ENCODE measurements around the gene RASA1.
"Not testable (repeated sequence)": the region's sequence is repeated elsewhere in the genome, so short reads cannot be mapped to it uniquely, and the experiment has no call there.

The RASA1 gene

GRCh38 chr5:87303324-87303723, 35.6 kb downstream of the RASA1 start:
- no peak for DNase-seq (ENCODE audit: low spot score)
- Histone ChIP-seq H2BK120ac (ENCODE audit: low read depth, low read length) (no peak overlapping the region), H3K9ac (ENCODE audit: low read depth, low read length, poor library complexity) (no peak overlapping the region), H2AK5ac (ENCODE audit: low read depth, low read length) (no peak overlapping the region), H3K4me2 (ENCODE audit: insufficient read depth, low read length, poor library complexity, severe bottlenecking) (no peak overlapping the region), H3K23ac (ENCODE audit: low read depth, low read length, poor library complexity) (no peak overlapping the region), H2BK5ac (ENCODE audit: low read length) (no peak overlapping the region), H3K79me1 (ENCODE audit: low read depth, low read length) (no peaks in the 10 kb centered on the region), H3K14ac (ENCODE audit: low read length) (no peak overlapping the region), H2BK12ac (ENCODE audit: low read length) (no peak overlapping the region), H3K27ac (replicated peaks; ENCODE audit: low read length) (no peak overlapping the region), H4K91ac (ENCODE audit: low read depth, low read length, poor library complexity) (no peak overlapping the region), H3K36me3 (replicated peaks in 1 of 2; ENCODE audit: control insufficient read depth in 2 of 2, insufficient read depth in 2 of 2, low read length in 2 of 2) (peaks cover 8 to 34% of the 10 kb centered on the region in 2 donors), H3K4me1 (ENCODE audit: control insufficient read depth in 2 of 2, insufficient read depth in 1 of 2, low read depth in 1 of 2, low read length in 2 of 2) (no peaks in the 10 kb centered on the region), H2AFZ (ENCODE audit: low read length) (no peak overlapping the region), H4K8ac (ENCODE audit: low read depth, low read length) (no peak overlapping the region), H3K4me3 (ENCODE audit: low read length in 2 of 2) (no peak overlapping the region), H2BK15ac (ENCODE audit: low read length) (no peak overlapping the region), H3K9me3 (replicated peaks in 1 of 2; ENCODE audit: control insufficient read depth in 2 of 2, insufficient read depth in 1 of 2, low read depth in 1 of 2, low read length in 2 of 2) (peaks cover 0 to 17% of the 10 kb centered on the region in 2 donors), H3K18ac (ENCODE audit: low read length) (no peak overlapping the region), H3K27me3 (ENCODE audit: control insufficient read depth in 3 of 3, insufficient read depth in 3 of 3, low read depth in 1 of 3, low read length in 3 of 3) (no peaks in the 10 kb centered on the region), H3K4ac (ENCODE audit: low read length) (no peak overlapping the region)
- WGBS, 2 donors (ENCODE audit: extremely low coverage in 2 of 2, insufficient read length in 2 of 2, insufficient replicate concordance in 1 of 2), result no CpG with 5 or more reads among the region's 2 CpGs

- H2BK120ac ChIP-seq (ENCODE audit: low read depth, low read length); H2BK5ac ChIP-seq (ENCODE audit: low read length); H3K4me2 ChIP-seq (ENCODE audit: insufficient read depth, low read length, poor library complexity, severe bottlenecking); H2BK12ac ChIP-seq (ENCODE audit: low read length); H3K4ac ChIP-seq (ENCODE audit: low read length); H3K14ac ChIP-seq (ENCODE audit: low read length); H3K79me1 ChIP-seq (ENCODE audit: low read depth, low read length); H2AK5ac ChIP-seq (ENCODE audit: low read depth, low read length); H3K23ac ChIP-seq (ENCODE audit: low read depth, low read length, poor library complexity); H3K27ac ChIP-seq (replicated peaks; ENCODE audit: low read length); H2AFZ ChIP-seq (ENCODE audit: low read length); DNase-seq (ENCODE audit: low spot score); H4K91ac ChIP-seq (ENCODE audit: low read depth, low read length, poor library complexity); H3K4me1 ChIP-seq (ENCODE audit: control insufficient read depth in 2 of 2, insufficient read depth in 1 of 2, low read depth in 1 of 2, low read length in 2 of 2); H3K18ac ChIP-seq (ENCODE audit: low read length); H3K9ac ChIP-seq (ENCODE audit: low read depth, low read length, poor library complexity); H3K4me3 ChIP-seq (ENCODE audit: low read length in 2 of 2); H4K8ac ChIP-seq (ENCODE audit: low read depth, low read length); H3K27me3 ChIP-seq (ENCODE audit: control insufficient read depth in 3 of 3, insufficient read depth in 3 of 3, low read depth in 1 of 3, low read length in 3 of 3); H2BK15ac ChIP-seq (ENCODE audit: low read length): not testable (repeated sequence)
- Histone ChIP-seq H3K36me3 (replicated peaks in 1 of 2; ENCODE audit: control insufficient read depth in 2 of 2, insufficient read depth in 2 of 2, low read length in 2 of 2) (peaks cover 8 to 36% of the 10 kb centered on the region in 2 donors), H3K9me3 (replicated peaks in 1 of 2; ENCODE audit: control insufficient read depth in 2 of 2, insufficient read depth in 1 of 2, low read depth in 1 of 2, low read length in 2 of 2) (peaks cover 0 to 17% of the 10 kb centered on the region in 2 donors)
- WGBS, 2 donors (ENCODE audit: extremely low coverage in 2 of 2, insufficient read length in 2 of 2, insufficient replicate concordance in 1 of 2), result no CpG with 5 or more reads among the region's 2 CpGs
Observed at GRCh38 chr5:87306090-87306489, 38.4 kb downstream of the RASA1 start.

GRCh38 chr5:87307796-87308423, 40.2 kb downstream of the RASA1 start:
- Histone ChIP-seq H3K36me3 (replicated peaks in 1 of 2; ENCODE audit: control insufficient read depth in 2 of 2, insufficient read depth in 2 of 2, low read length in 2 of 2) (peaks cover 8 to 36% of the 10 kb centered on the region in 2 donors), H3K79me1 (ENCODE audit: low read depth, low read length) (no peaks in the 10 kb centered on the region), H3K23ac (ENCODE audit: low read depth, low read length, poor library complexity) (no peak overlapping the region), H3K4me1 (ENCODE audit: control insufficient read depth in 2 of 2, insufficient read depth in 1 of 2, low read depth in 1 of 2, low read length in 2 of 2) (no peaks in the 10 kb centered on the region), H2AK5ac (ENCODE audit: low read depth, low read length) (no peak overlapping the region), H2AFZ (ENCODE audit: low read length) (no peak overlapping the region), H3K4me2 (ENCODE audit: insufficient read depth, low read length, poor library complexity, severe bottlenecking) (no peak overlapping the region), H2BK120ac (ENCODE audit: low read depth, low read length) (no peak overlapping the region), H3K9ac (ENCODE audit: low read depth, low read length, poor library complexity) (no peak overlapping the region), H2BK12ac (ENCODE audit: low read length) (no peak overlapping the region), H3K14ac (ENCODE audit: low read length) (no peak overlapping the region), H2BK15ac (ENCODE audit: low read length) (no peak overlapping the region), H3K4me3 (ENCODE audit: low read length in 2 of 2) (no peak overlapping the region), H3K18ac (ENCODE audit: low read length) (no peak overlapping the region), H4K91ac (ENCODE audit: low read depth, low read length, poor library complexity) (no peak overlapping the region), H3K4ac (ENCODE audit: low read length) (no peak overlapping the region), H2BK5ac (ENCODE audit: low read length) (no peak overlapping the region), H3K9me3 (replicated peaks in 1 of 2; ENCODE audit: control insufficient read depth in 2 of 2, insufficient read depth in 1 of 2, low read depth in 1 of 2, low read length in 2 of 2) (peaks cover 0 to 17% of the 10 kb centered on the region in 2 donors), H4K8ac (ENCODE audit: low read depth, low read length) (no peak overlapping the region), H3K27me3 (ENCODE audit: control insufficient read depth in 3 of 3, insufficient read depth in 3 of 3, low read depth in 1 of 3, low read length in 3 of 3) (no peaks in the 10 kb centered on the region), H3K27ac (replicated peaks; ENCODE audit: low read length) (no peak overlapping the region)
- no peak for DNase-seq (ENCODE audit: low spot score)
- no CpG with 5 or more reads among the region's 5 CpGs for WGBS, 2 donors (ENCODE audit: extremely low coverage in 2 of 2, insufficient read length in 2 of 2, insufficient replicate concordance in 1 of 2)

GRCh38 chr5:87311405-87312279, 44.0 kb downstream of the RASA1 start:
- H2BK12ac ChIP-seq (ENCODE audit: low read length), result no peak overlapping the region
- DNase-seq (ENCODE audit: low spot score), result no peak
- H3K14ac ChIP-seq (ENCODE audit: low read length), result no peak overlapping the region
- no peak overlapping the region for H3K4me3 ChIP-seq (ENCODE audit: low read length in 2 of 2)
- H3K23ac ChIP-seq (ENCODE audit: low read depth, low read length, poor library complexity), result no peak overlapping the region
- no peak overlapping the region for H3K18ac ChIP-seq (ENCODE audit: low read length)
- H3K27me3 ChIP-seq (ENCODE audit: control insufficient read depth in 3 of 3, insufficient read depth in 3 of 3, low read depth in 1 of 3, low read length in 3 of 3), result no peaks in the 10 kb centered on the region
- H3K4ac ChIP-seq (ENCODE audit: low read length), result no peak overlapping the region
- H2AFZ ChIP-seq (ENCODE audit: low read length), result no peak overlapping the region
- H2BK15ac ChIP-seq (ENCODE audit: low read length), result no peak overlapping the region
- no peaks in the 10 kb centered on the region for H3K4me1 ChIP-seq (ENCODE audit: control insufficient read depth in 2 of 2, insufficient read depth in 1 of 2, low read depth in 1 of 2, low read length in 2 of 2)
- no peak overlapping the region for H2AK5ac ChIP-seq (ENCODE audit: low read depth, low read length)
- WGBS, 2 donors (ENCODE audit: extremely low coverage in 2 of 2, insufficient read length in 2 of 2, insufficient replicate concordance in 1 of 2), result no CpG with 5 or more reads among the region's 5 CpGs
- H3K9ac ChIP-seq (ENCODE audit: low read depth, low read length, poor library complexity), result no peak overlapping the region
- H3K9me3 ChIP-seq (replicated peaks in 1 of 2; ENCODE audit: control insufficient read depth in 2 of 2, insufficient read depth in 1 of 2, low read depth in 1 of 2, low read length in 2 of 2), result peaks cover 0 to 4% of the 10 kb centered on the region in 2 donors
- H2BK5ac ChIP-seq (ENCODE audit: low read length), result no peak overlapping the region
- H3K27ac ChIP-seq (replicated peaks; ENCODE audit: low read length), result no peak overlapping the region
- H2BK120ac ChIP-seq (ENCODE audit: low read depth, low read length), result no peak overlapping the region
- H3K79me1 ChIP-seq (ENCODE audit: low read depth, low read length), result no peaks in the 10 kb centered on the region
- no peak overlapping the region for H3K4me2 ChIP-seq (ENCODE audit: insufficient read depth, low read length, poor library complexity, severe bottlenecking)
- peaks cover 0 to 7% of the 10 kb centered on the region in 2 donors for H3K36me3 ChIP-seq (replicated peaks in 1 of 2; ENCODE audit: control insufficient read depth in 2 of 2, insufficient read depth in 2 of 2, low read length in 2 of 2)
- no peak overlapping the region for H4K91ac ChIP-seq (ENCODE audit: low read depth, low read length, poor library complexity)
- H4K8ac ChIP-seq (ENCODE audit: low read depth, low read length), result no peak overlapping the region
